DMS114 treated with DMSO at 0.1 percent for 48 hours (cell line): Measurements from ENCODE around the gene PIH1D1.
A peak's percentile ranks its signal among the peaks of the same experiment; 100 is the strongest.
"Not testable (repeated sequence)": the region's sequence is repeated elsewhere in the genome, so short reads cannot be mapped to it uniquely, and the experiment has no call there.

Source experiments
- DNase-seq: peaks from one replicate; lab custom pipeline; 2025; ENCODE audit not compliant: unreplicated experiment; lab: John Stamatoyannopoulos, UW

The PIH1D1 gene

GRCh38 chr19:49481020-49481683 lies 29.5 kb upstream of the PIH1D1 start:
- DNase-seq: no peak

- DNase-seq: no peak
These were observed 28.5 kb upstream of the PIH1D1 start for GRCh38 chr19:49479975-49480628.

GRCh38 chr19:49475995-49476880 lies 24.6 kb upstream of the PIH1D1 start:
- DNase-seq: peak; percentile 33

- no peak for DNase-seq
These were observed 23.7 kb upstream of the PIH1D1 start for GRCh38 chr19:49475191-49475917.

GRCh38 chr19:49474542-49474924 lies 22.9 kb upstream of the PIH1D1 start:
- DNase-seq: no peak

GRCh38 chr19:49473868-49474541 lies 22.4 kb upstream of the PIH1D1 start, which contains the start of gene FLT3LG:
TSS of gene FLT3LG (plus strand) at chr19:49474215. CDS start at chr19:49474640, 425 bp downstream.
- DNase-seq: no peak

- not testable (repeated sequence) for DNase-seq
These were observed 21.9 kb upstream of the PIH1D1 start for GRCh38 chr19:49473501-49473867.

GRCh38 chr19:49472936-49473335 lies 21.3 kb upstream of the PIH1D1 start:
- no peak for DNase-seq

GRCh38 chr19:49470615-49470978 lies 19.0 kb upstream of the PIH1D1 start:
- no peak for DNase-seq

GRCh38 chr19:49469828-49470614 lies 18.4 kb upstream of the PIH1D1 start:
- DNase-seq: no peak

GRCh38 chr19:49468746-49469447 lies 17.3 kb upstream of the PIH1D1 start:
- DNase-seq: no peak

- no peak for DNase-seq
These were observed 16.6 kb upstream of the PIH1D1 start for GRCh38 chr19:49468199-49468598.

- no peak for DNase-seq
These were observed 13.8 kb upstream of the PIH1D1 start for GRCh38 chr19:49465371-49465770.

- no peak for DNase-seq
These were observed 12.5 kb upstream of the PIH1D1 start for GRCh38 chr19:49463960-49464740.

GRCh38 chr19:49462492-49462891 lies 10.9 kb upstream of the PIH1D1 start:
- DNase-seq: no peak

GRCh38 chr19:49461656-49462055 lies 10.0 kb upstream of the PIH1D1 start:
- DNase-seq: no peak

GRCh38 chr19:49461130-49461529 lies 9.5 kb upstream of the PIH1D1 start:
- not testable (repeated sequence) for DNase-seq

GRCh38 chr19:49459388-49459787 lies 7.8 kb upstream of the PIH1D1 start:
- no peak for DNase-seq

GRCh38 chr19:49458567-49458903 lies 6.9 kb upstream of the PIH1D1 start:
- DNase-seq: no peak
